PC-9 (cell line): ENCODE results near the gene ZNFX1.

Experiments
- CTCF ChIP-seq: fragments of 200-600 bp; sonication (generic); conservative IDR thresholded peaks from 2 replicates; pipeline ENCODE4 v1.6.1; 2017; ENCODE audit warnings: mixed run types, antibody characterized with exemption, mild to moderate bottlenecking, moderate library complexity
- EZH2 ChIP-seq: fragments of 200-600 bp; sonication (generic); IDR thresholded peaks from 2 replicates; pipeline ENCODE4 v1.8.0; 2017; ENCODE audit warnings: antibody characterized with exemption, low read depth

- TF ChIP-seq CTCF (no peak), EZH2 (no peak)
Observed at GRCh38 chr20:49276961-49277785, 684 bp downstream of the ZNFX1 start.
